Sigmoid colon (tissue), 7 donors: Measurements from ENCODE around the gene TMEM43. TPM values are rescaled to one million over a fixed set of nuclear protein-coding genes. Genes with fewer than 3 reads are reported as not detected.
A peak's percentile ranks its signal among the peaks of the same experiment; 100 is the strongest.

Experiments
- DNase-seq: peaks from one replicate; pipeline ENCODE4 v3.0.0-alpha.2; 2019
- H3K27ac ChIP-seq, 4 donors: fragments of 200-600 bp; sonication (generic); one replicate each; pipeline ENCODE4 v1.5.1; 2016 to 2019; ENCODE audit warnings: mild to moderate bottlenecking in 1 of 4
- H3K27me3 ChIP-seq, 3 donors: fragments of 200-600 bp; sonication (generic); one replicate each; pipeline ENCODE4 v1.5.1; 2019; ENCODE audit warnings: mild to moderate bottlenecking in 1 of 3
- H3K36me3 ChIP-seq, 4 donors: fragments of 200-600 bp; sonication (generic); one replicate each; pipeline ENCODE4 v1.5.1; 2016 to 2019
- H3K4me1 ChIP-seq, 4 donors: fragments of 200-600 bp; sonication (generic); one replicate each; pipeline ENCODE4 v1.5.1; 2017 to 2019
- H3K4me3 ChIP-seq, 4 donors: fragments of 200-600 bp; sonication (generic); one replicate each; pipeline ENCODE4 v1.5.1; 2017 to 2019; ENCODE audit warnings: mild to moderate bottlenecking in 2 of 4, moderate library complexity in 1 of 4
- H3K9me3 ChIP-seq, 4 donors: fragments of 200-600 bp in 3 of 4; sonication (generic) in 3 of 4; one replicate each; pipeline versions ENCODE4 v1.5.1 to v1.6.1; 2013 to 2019
- CTCF ChIP-seq, 4 experiments: fragments of 450-650 bp in 3 of 4; fragments of 200-600 bp in 1 of 4; IDR thresholded peaks; one replicate each; pipeline ENCODE4 v1.5.1; 2016 to 2019; ENCODE audit warnings: antibody characterized with exemption in 4 of 4, mild to moderate bottlenecking in 3 of 4, moderate library complexity in 2 of 4
- EP300 ChIP-seq, 4 donors: sonication (generic); formaldehyde crosslinking; IDR thresholded peaks; one replicate each; pipeline ENCODE4 v1.6.1; 2017; ENCODE audit warnings: antibody characterized with exemption in 4 of 4
- POLR2A ChIP-seq, 2 donors: fragments of 450-650 bp; IDR thresholded peaks; one replicate each; pipeline ENCODE4 v1.6.1; 2016; ENCODE audit warnings: antibody characterized with exemption in 2 of 2, mild to moderate bottlenecking in 2 of 2, moderate library complexity in 2 of 2
- POLR2AphosphoS5 ChIP-seq, 4 donors: sonication (generic); formaldehyde crosslinking; IDR thresholded peaks; one replicate each; pipeline ENCODE4 v1.6.1; 2017; ENCODE audit warnings: antibody characterized with exemption in 4 of 4
- WGBS, 2 donors: extraction: QIAGEN DNeasy Blood & Tissue Kit; methylation state at CpG; one replicate each; pipeline ENCODE4 v1.1.7; 2013; 5-methylcytosine and 5-hydroxymethylcytosine counted together
- intact Hi-C: fragments of 100-400 bp; cut with DNase I; formaldehyde crosslinking; loops from one replicate; pipeline ENCODE4 v1.15.1; 2023
- polyA plus RNA-seq, 3 donors: library from polyadenylated mRNA; stranded (reverse); fragments of 200-250 nt; gene quantifications; one replicate each; pipeline ENCODE4 v1.2.3, GENCODE V29; 2013
- total RNA-seq, 4 donors: library from RNA; depleted of rRNA; stranded (reverse); fragments of >200 nt; gene quantifications; one replicate each; pipeline ENCODE4 v1.1.0, GENCODE V29; 2016
- donor health status: healthy with polysubstance abuse.
- donor health status: Bipolar disorder and iron deficiency.
- donor health status: healthy.

TMEM43 gene
- total and polyA plus RNA-seq, 7 donors: 6.0 to 88.3 (median 68.0) TPM

- Histone ChIP-seq H3K36me3 (peaks cover 0 to 18% (median 4%) of the 10 kb centered on the region in 4 donors), H3K27ac (peak overlapping the region; percentile 89 to 99 (median 96)), H3K9me3 (no peaks in the 10 kb centered on the region), H3K4me1 (peaks cover 0 to 32% (median 29%) of the 10 kb centered on the region in 4 donors), H3K27me3 (no peaks in the 10 kb centered on the region), H3K4me3 (peak overlapping the region; percentile 62 to 89 (median 76))
- TF ChIP-seq CTCF (IDR thresholded peaks at IDR 0.05) (no peak), POLR2A (IDR thresholded peaks at IDR 0.05) (no peak), POLR2AphosphoS5 (IDR thresholded peaks at IDR 0.05) (no peak), EP300 (IDR thresholded peaks at IDR 0.05) (no peak)
- DNase-seq: no peak
- WGBS, 2 donors: 4 to 7% methylated on average over 10 of the region's 10 CpGs
- intact Hi-C loops: loop anchor here (1.0 to 10.0 kb wide), 5 partner anchors 33 to 767 kb away; partner anchors contain the start of genes CCDC174, NR2C2 and TMEM43
These were observed 52.9 kb downstream of the TMEM43 start for GRCh38 chr3:14177580-14178246.

GRCh38 chr3:14178247-14179113 lies 53.6 kb downstream of the TMEM43 start, which contains the start of the genes LSM3 and XPC:
LSM3 (plus strand) TSS chr3:14178817; CDS start chr3:14178861, 44 bp downstream.
XPC (minus strand) TSS chr3:14178601; CDS start chr3:14178568, 33 bp downstream.
- Histone ChIP-seq H3K36me3 (peaks cover 0 to 24% (median 4%) of the 10 kb centered on the region in 4 donors), H3K4me1 (peaks cover 0 to 32% (median 29%) of the 10 kb centered on the region in 4 donors), H3K27me3 (no peaks in the 10 kb centered on the region), H3K4me3 (peak within 1 kb of the TSS; percentile 62 to 89 (median 76)), H3K27ac (peak within 1 kb of the TSS; percentile 89 to 99 (median 96)), H3K9me3 (no peaks in the 10 kb centered on the region)
- peak in 1 of 4 donors; percentile 86 for TF ChIP-seq EP300 (IDR thresholded peaks at IDR 0.05)
- peak; percentile 96 to 99 (median 98) for TF ChIP-seq POLR2AphosphoS5 (IDR thresholded peaks at IDR 0.05)
- TF ChIP-seq CTCF (IDR thresholded peaks at IDR 0.05): no peak
- TF ChIP-seq POLR2A (IDR thresholded peaks at IDR 0.05): peak; percentile 85 to 91
- DNase-seq: peak; percentile 99
- intact Hi-C loops: loop anchor here (1.0 to 10.0 kb wide), 5 partner anchors 34 to 766 kb away; partner anchors contain the start of genes CCDC174, NR2C2 and TMEM43
- 0% methylated on average over 78 of the region's 78 CpGs for WGBS, 2 donors

GRCh38 chr3:14179114-14179465 lies 54.2 kb downstream of the TMEM43 start:
- H3K27ac ChIP-seq: peak overlapping the region; percentile 89 to 99 (median 96)
- peaks cover 0 to 30% (median 7%) of the 10 kb centered on the region in 4 donors for H3K36me3 ChIP-seq
- intact Hi-C loops: loop anchor here (2.0 to 10.0 kb wide), 4 partner anchors 34 to 766 kb away; partner anchors contain the start of genes CCDC174 and NR2C2
- H3K4me1 ChIP-seq: peaks cover 0 to 32% (median 29%) of the 10 kb centered on the region in 4 donors
- 2 to 5% methylated on average over 3 of the region's 3 CpGs for WGBS, 2 donors
- DNase-seq: no peak
- TF ChIP-seq EP300 (IDR thresholded peaks at IDR 0.05) (no peak), CTCF (IDR thresholded peaks at IDR 0.05) (no peak), POLR2AphosphoS5 (IDR thresholded peaks at IDR 0.05) (no peak), POLR2A (IDR thresholded peaks at IDR 0.05) (no peak)
- peak overlapping the region; percentile 62 to 89 (median 76) for H3K4me3 ChIP-seq
- H3K9me3 ChIP-seq: no peaks in the 10 kb centered on the region
- H3K27me3 ChIP-seq: no peaks in the 10 kb centered on the region

GRCh38 chr3:14179795-14180194 lies 54.9 kb downstream of the TMEM43 start:
- Histone ChIP-seq H3K27ac (no peak overlapping the region), H3K9me3 (no peaks in the 10 kb centered on the region), H3K4me3 (no peak overlapping the region), H3K4me1 (peaks cover 0 to 32% (median 29%) of the 10 kb centered on the region in 4 donors), H3K27me3 (no peaks in the 10 kb centered on the region), H3K36me3 (peaks cover 0 to 34% (median 8%) of the 10 kb centered on the region in 4 donors)
- intact Hi-C loops: loop anchor here (2.0 to 10.0 kb wide), 4 partner anchors 35 to 765 kb away; partner anchors contain the start of genes CCDC174 and NR2C2
- WGBS, 2 donors: 97 to 98% methylated on average over 1 of the region's 1 CpG
- no peak for TF ChIP-seq EP300 (IDR thresholded peaks at IDR 0.05)
- no peak for TF ChIP-seq POLR2A (IDR thresholded peaks at IDR 0.05)
- DNase-seq: no peak
